CD4-positive, alpha-beta memory T cell (primary cell): ENCODE measurements around the gene LAYN. TPM values are rescaled to one million over a fixed set of nuclear protein-coding genes. Genes with fewer than 3 reads are reported as not detected.

ENCODE experiments used
- CTCF ChIA-PET: fragments of 350-600 bp; sonication (Branson Sonifier 250); formaldehyde crosslinking; loops from one replicate; lab custom pipeline; 2021; ENCODE audit warnings: inconsistent platforms; ENCODE audit not compliant: partially characterized antibody; lab: Charles Lee
- POLR2A ChIA-PET: fragments of 350-600 bp; sonication (Branson Sonifier 250); formaldehyde crosslinking; loops from one replicate; lab custom pipeline; 2021; ENCODE audit not compliant: partially characterized antibody; lab: Charles Lee
- DNase-seq, 5 donors: peaks; one replicate each; pipeline versions ENCODE4 v3.0.0 to v3.0.0-alpha.2; 2020 to 2022; ENCODE audit warnings: mixed read lengths in 1 of 5
- H3K27ac ChIP-seq: one replicate; pipeline ENCODE4 v1.7.0; 2013; ENCODE audit warnings: low read depth, low read length
- H3K27me3 ChIP-seq: 2 replicates; pipeline ENCODE4 v1.7.0; 2013; ENCODE audit warnings: mild to moderate bottlenecking, low read length, moderate library complexity; ENCODE audit not compliant: insufficient read depth
- H3K36me3 ChIP-seq: 2 replicates; pipeline ENCODE4 v1.7.0; 2013; ENCODE audit warnings: mild to moderate bottlenecking, low read length, moderate library complexity; ENCODE audit not compliant: insufficient read depth
- H3K4me1 ChIP-seq: 2 replicates; pipeline ENCODE4 v1.7.0; 2013; ENCODE audit warnings: mild to moderate bottlenecking, low read length, moderate library complexity; ENCODE audit not compliant: insufficient read depth
- H3K4me3 ChIP-seq, 2 donors: one replicate each; pipeline ENCODE4 v1.7.0; 2013; ENCODE audit warnings: low read length in 2 of 2, mild to moderate bottlenecking in 1 of 2
- H3K9me3 ChIP-seq, 2 donors: one replicate each; pipeline ENCODE4 v1.7.0; 2013; ENCODE audit warnings: low read length in 2 of 2, control low read depth in 1 of 2; ENCODE audit not compliant: control insufficient read depth in 1 of 2
- H3K27ac Mint-ChIP-seq, 7 donors: one replicate each; pipeline ENCODE4 v1.8.0; 2020 to 2021; ENCODE audit warnings: mixed read lengths in 7 of 7, mild to moderate bottlenecking in 6 of 7, inconsistent platforms in 3 of 7, moderate library complexity in 3 of 7
- H3K27me3 Mint-ChIP-seq, 2 donors: one replicate each; pipeline ENCODE4 v1.8.0; 2020 to 2021; ENCODE audit warnings: mixed read lengths in 2 of 2
- H3K36me3 Mint-ChIP-seq, 2 donors: one replicate each; pipeline ENCODE4 v1.8.0; 2020 to 2021; ENCODE audit warnings: mixed read lengths in 2 of 2, inconsistent platforms in 1 of 2, mild to moderate bottlenecking in 1 of 2
- H3K4me1 Mint-ChIP-seq, 4 donors: one replicate each; pipeline ENCODE4 v1.8.0; 2020 to 2021; ENCODE audit warnings: mixed read lengths in 4 of 4, mild to moderate bottlenecking in 1 of 4
- H3K4me3 Mint-ChIP-seq, 8 donors: one replicate each; pipeline ENCODE4 v1.8.0; 2020 to 2021; ENCODE audit warnings: mixed read lengths in 8 of 8, mild to moderate bottlenecking in 7 of 8, moderate library complexity in 6 of 8, inconsistent platforms in 3 of 8
- H3K9me3 Mint-ChIP-seq, 8 donors: one replicate each; pipeline ENCODE4 v1.8.0; 2020 to 2021; ENCODE audit warnings: mixed read lengths in 8 of 8, mild to moderate bottlenecking in 5 of 8, inconsistent platforms in 3 of 8, moderate library complexity in 1 of 8
- intact Hi-C: fragments of 100-400 bp; cut with micrococcal nuclease; formaldehyde crosslinking; loops from one replicate; pipeline ENCODE4 v1.15.1; 2023
- polyA plus RNA-seq, 2 donors: library from polyadenylated mRNA; unstranded; fragments of 300-500 nt; fragmentation: Illumina TruSeq; gene quantifications; one replicate each; pipeline ENCODE4 v1.2.3, GENCODE V29; 2021
- total RNA-seq, 2 experiments: library from RNA; stranded (reverse); gene quantifications; one replicate each; pipeline ENCODE4 v1.2.3, GENCODE V29; 2021

LAYN gene
- total and polyA plus RNA-seq, 4 experiments from 2014 or later = not detected

DNA sequence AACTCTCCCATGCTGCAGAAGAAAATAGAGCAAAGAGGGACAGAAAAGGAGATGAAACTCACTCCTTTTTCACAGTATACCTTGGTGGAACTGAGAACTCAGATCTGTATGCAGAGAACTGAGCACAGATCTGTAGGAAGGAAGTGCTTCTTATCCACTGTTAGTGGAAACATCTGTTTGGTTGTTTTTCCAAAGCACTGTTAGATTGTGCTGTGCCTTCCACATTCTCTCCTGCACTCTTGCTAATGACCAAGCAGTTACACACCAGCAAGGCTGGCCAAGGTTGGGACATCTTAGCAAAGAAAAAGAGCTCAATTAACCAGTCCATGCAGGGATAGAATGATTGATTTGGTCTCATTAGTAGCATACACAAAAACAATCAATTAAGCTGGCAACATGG lies 41.6 kb downstream of the LAYN start:
- H3K27ac Mint-ChIP-seq = peak overlapping the region in 1 of 7 donors; percentile 50
- peaks cover 0 to 3% of the 10 kb centered on the region in 2 donors for H3K27me3 Mint-ChIP-seq
- intact Hi-C loops = no loop called here
- POLR2A ChIA-PET = no interaction called here
- no peaks in the 10 kb centered on the region for H3K4me1 Mint-ChIP-seq
- no peaks in the 10 kb centered on the region for H3K36me3 Mint-ChIP-seq
- Histone ChIP-seq H3K4me1 (no peaks in the 10 kb centered on the region), H3K27ac (no peak overlapping the region), H3K9me3 (no peaks in the 10 kb centered on the region), H3K27me3 (no peaks in the 10 kb centered on the region), H3K4me3 (no peak overlapping the region), H3K36me3 (no peaks in the 10 kb centered on the region)
- no peaks in the 10 kb centered on the region for H3K9me3 Mint-ChIP-seq
- H3K4me3 Mint-ChIP-seq = no peak overlapping the region
- CTCF ChIA-PET = interaction anchor here (1.5 to 6.3 kb wide), 3 partner anchors 22 to 211 kb away, joined by 3 to 68 read pairs (median 5); no protein-coding TSS in a partner anchor
- DNase-seq = no peak

GRCh38 chr11:111582881-111583280 lies 42.4 kb downstream of the LAYN start:
- Mint-ChIP-seq H3K9me3 (no peaks in the 10 kb centered on the region), H3K27ac (no peak overlapping the region), H3K4me1 (no peaks in the 10 kb centered on the region), H3K27me3 (peaks cover 0 to 3% of the 10 kb centered on the region in 2 donors), H3K36me3 (no peaks in the 10 kb centered on the region), H3K4me3 (no peak overlapping the region)
- no peaks in the 10 kb centered on the region for H3K27me3 ChIP-seq
- ChIA-PET POLR2A (no interaction called here), CTCF (interaction anchor here (1.0 to 6.3 kb wide), 5 partner anchors 9 to 259 kb away, joined by 3 to 68 read pairs (median 3); no protein-coding TSS in a partner anchor)
- no peaks in the 10 kb centered on the region for H3K4me1 ChIP-seq
- H3K27ac ChIP-seq = no peak overlapping the region
- no peaks in the 10 kb centered on the region for H3K9me3 ChIP-seq
- DNase-seq = no peak
- intact Hi-C loops = no loop called here
- no peaks in the 10 kb centered on the region for H3K36me3 ChIP-seq
- H3K4me3 ChIP-seq = no peak overlapping the region

GRCh38 chr11:111585371-111585770 lies 44.9 kb downstream of the LAYN start:
- H3K9me3 Mint-ChIP-seq = no peaks in the 10 kb centered on the region
- no peaks in the 10 kb centered on the region for H3K9me3 ChIP-seq
- no peaks in the 10 kb centered on the region for H3K36me3 Mint-ChIP-seq
- ChIA-PET POLR2A (no interaction called here), CTCF (interaction anchor here (0.6 to 6.5 kb wide), 4 partner anchors 188 to 257 kb away, joined by 3 to 83 read pairs (median 36); no protein-coding TSS in a partner anchor)
- H3K4me3 Mint-ChIP-seq = no peak overlapping the region
- H3K27me3 Mint-ChIP-seq = peaks cover 1 to 3% of the 10 kb centered on the region in 2 donors
- DNase-seq = no peak
- no peak overlapping the region for H3K4me3 ChIP-seq
- H3K27ac ChIP-seq = no peak overlapping the region
- H3K27me3 ChIP-seq = no peaks in the 10 kb centered on the region
- H3K4me1 ChIP-seq = no peaks in the 10 kb centered on the region
- no peak overlapping the region for H3K27ac Mint-ChIP-seq
- no peaks in the 10 kb centered on the region for H3K4me1 Mint-ChIP-seq
- intact Hi-C loops = no loop called here
- no peaks in the 10 kb centered on the region for H3K36me3 ChIP-seq

- intact Hi-C loops = loop anchor here (1.0 kb wide), 2 partner anchors 191 to 255 kb away; no protein-coding TSS in a partner anchor
Measured at GRCh38 chr11:111586388-111586831, 45.9 kb downstream of the LAYN start.

DNA sequence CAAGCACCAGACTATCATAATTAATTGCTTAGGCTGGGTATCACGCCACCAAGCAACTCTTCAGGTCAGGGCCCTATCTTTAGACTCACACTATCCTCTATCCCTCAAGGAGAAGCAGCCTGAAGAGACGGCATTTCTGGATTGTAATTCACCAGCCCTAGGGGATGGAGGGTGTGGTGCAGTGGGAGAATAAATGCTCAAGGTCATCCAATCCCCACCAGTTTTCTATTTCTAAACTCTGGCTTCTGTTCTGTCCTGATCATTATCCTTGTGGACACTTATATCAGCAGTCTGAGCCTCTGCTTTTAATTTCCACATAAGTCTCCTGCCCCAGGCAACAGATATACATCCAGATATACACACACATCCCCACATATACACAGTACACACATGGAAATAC lies 48.6 kb downstream of the LAYN start:
- CTCF ChIA-PET = interaction anchor here (1.2 to 6.5 kb wide), 6 partner anchors 15 to 254 kb away, joined by 3 to 160 read pairs (median 17); partner anchors contain the start of gene PPP2R1B

More at GRCh38 chr11:111586388-111586831, 45.9 kb downstream of the LAYN start:
- CTCF ChIA-PET = interaction anchor here (0.7 to 6.5 kb wide), 20 partner anchors 10 to 265 kb away, joined by 3 to 160 read pairs (median 4); partner anchors contain the start of gene PPP2R1B
- Mint-ChIP-seq H3K27ac (no peak overlapping the region), H3K27me3 (peaks cover 1 to 3% of the 10 kb centered on the region in 2 donors), H3K4me3 (no peak overlapping the region), H3K36me3 (no peaks in the 10 kb centered on the region), H3K9me3 (no peaks in the 10 kb centered on the region), H3K4me1 (no peaks in the 10 kb centered on the region)
- H3K27me3 ChIP-seq = no peaks in the 10 kb centered on the region
- no peak overlapping the region for H3K4me3 ChIP-seq
- DNase-seq = peak; percentile 51 to 62 (median 59)
- H3K9me3 ChIP-seq = no peaks in the 10 kb centered on the region
- no peaks in the 10 kb centered on the region for H3K36me3 ChIP-seq
- POLR2A ChIA-PET = interaction anchor here (0.7 to 1.1 kb wide), 2 partner anchors 180 to 191 kb away, joined by 3 to 6 read pairs; partner anchors contain the start of gene PPP2R1B
- no peak overlapping the region for H3K27ac ChIP-seq
- no peaks in the 10 kb centered on the region for H3K4me1 ChIP-seq

GRCh38 chr11:111589886-111590499 lies 49.5 kb downstream of the LAYN start:
- Histone ChIP-seq H3K4me3 (no peak overlapping the region), H3K4me1 (no peaks in the 10 kb centered on the region), H3K36me3 (no peaks in the 10 kb centered on the region), H3K27me3 (no peaks in the 10 kb centered on the region), H3K9me3 (no peaks in the 10 kb centered on the region), H3K27ac (no peak overlapping the region)
- intact Hi-C loops = no loop called here
- Mint-ChIP-seq H3K27ac (no peak overlapping the region), H3K36me3 (no peaks in the 10 kb centered on the region), H3K9me3 (no peaks in the 10 kb centered on the region), H3K27me3 (peaks cover 1 to 3% of the 10 kb centered on the region in 2 donors), H3K4me3 (no peak overlapping the region), H3K4me1 (no peaks in the 10 kb centered on the region)
- DNase-seq = no peak
- CTCF ChIA-PET = interaction anchor here (1.2 to 6.5 kb wide), 7 partner anchors 17 to 253 kb away, joined by 3 to 160 read pairs (median 3); partner anchors contain the start of gene PPP2R1B
- POLR2A ChIA-PET = no interaction called here

More for the DNA sequence above, 48.6 kb downstream of the LAYN start:
- Mint-ChIP-seq H3K4me1 (no peaks in the 10 kb centered on the region), H3K27ac (no peak overlapping the region), H3K27me3 (peaks cover 1 to 3% of the 10 kb centered on the region in 2 donors), H3K4me3 (no peak overlapping the region), H3K9me3 (no peaks in the 10 kb centered on the region), H3K36me3 (no peaks in the 10 kb centered on the region)
- intact Hi-C loops = no loop called here
- Histone ChIP-seq H3K27ac (no peak overlapping the region), H3K4me1 (no peaks in the 10 kb centered on the region), H3K9me3 (no peaks in the 10 kb centered on the region), H3K27me3 (no peaks in the 10 kb centered on the region), H3K4me3 (no peak overlapping the region), H3K36me3 (no peaks in the 10 kb centered on the region)
- DNase-seq = no peak
- POLR2A ChIA-PET = no interaction called here

DNA sequence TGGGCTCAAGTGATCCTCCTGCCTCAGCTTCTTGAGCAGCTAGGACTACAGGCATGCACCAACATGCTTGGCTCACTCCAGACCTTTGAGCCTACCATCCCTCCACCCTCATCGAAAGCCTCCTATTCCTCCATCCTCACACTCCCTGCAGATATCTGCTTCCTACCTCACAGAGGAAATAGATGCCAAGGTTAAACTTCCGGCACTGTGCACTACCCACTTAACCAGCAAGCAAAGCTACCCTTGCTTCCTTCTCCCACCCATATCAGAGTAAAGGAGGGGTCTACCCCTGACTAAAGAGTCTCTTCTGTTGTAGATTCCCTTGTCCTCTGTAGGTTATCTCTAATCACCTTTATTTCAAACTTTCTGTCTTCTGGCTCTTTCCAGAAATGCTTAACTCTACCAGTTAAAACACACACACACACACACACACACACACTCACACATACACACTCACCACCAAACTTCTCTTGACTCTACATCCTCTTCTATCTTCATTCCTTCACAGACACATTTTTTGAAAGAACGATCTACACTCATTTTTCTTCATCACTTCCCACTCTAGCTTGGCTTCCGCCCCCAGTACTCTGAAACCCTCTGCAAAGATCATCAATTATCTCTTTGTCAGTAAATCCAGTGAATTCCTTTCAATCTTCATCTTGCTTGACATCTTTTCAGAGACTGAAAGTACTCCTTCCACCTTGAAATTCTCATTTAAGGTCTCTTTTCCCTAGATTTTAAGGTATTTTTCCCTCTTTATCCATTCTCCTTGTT lies 50.9 kb downstream of the LAYN start:
- H3K9me3 Mint-ChIP-seq = no peaks in the 10 kb centered on the region
- Histone ChIP-seq H3K4me3 (no peak overlapping the region), H3K36me3 (no peaks in the 10 kb centered on the region), H3K27ac (no peak overlapping the region), H3K9me3 (no peaks in the 10 kb centered on the region), H3K4me1 (no peaks in the 10 kb centered on the region), H3K27me3 (no peaks in the 10 kb centered on the region)
- peaks cover 3 to 4% of the 10 kb centered on the region in 2 donors for H3K27me3 Mint-ChIP-seq
- DNase-seq = no peak
- no peaks in the 10 kb centered on the region for H3K36me3 Mint-ChIP-seq
- H3K4me1 Mint-ChIP-seq = no peaks in the 10 kb centered on the region
- no peak overlapping the region for H3K27ac Mint-ChIP-seq
- no peak overlapping the region for H3K4me3 Mint-ChIP-seq
- CTCF ChIA-PET = interaction anchor here (1.1 to 6.5 kb wide), 5 partner anchors 22 to 251 kb away, joined by 3 to 160 read pairs (median 3); no protein-coding TSS in a partner anchor
- POLR2A ChIA-PET = interaction anchor here (0.9 kb wide), 1 partner anchor 11 kb away, joined by 3 read pairs; the partner anchor contains the start of gene SIK2
- intact Hi-C loops = no loop called here
